Glutamatergic neuron (in vitro differentiated cells): ENCODE results near the gene C2CD5. TPM values are rescaled to one million over a fixed set of nuclear protein-coding genes. Genes with fewer than 3 reads are reported as not detected.

Source experiments
- DNase-seq: peaks from one replicate; pipeline ENCODE4 v3.0.0; 2022
- H3K27ac Mint-ChIP-seq: one replicate; pipeline ENCODE4 v1.8.0; 2020; ENCODE audit warnings: mild to moderate bottlenecking, mixed read lengths, inconsistent platforms; ENCODE audit not compliant: unreplicated experiment
- H3K27me3 Mint-ChIP-seq: one replicate; pipeline ENCODE4 v1.8.0; 2020; ENCODE audit warnings: mild to moderate bottlenecking, moderate library complexity, mixed read lengths, inconsistent platforms; ENCODE audit not compliant: unreplicated experiment
- H3K36me3 Mint-ChIP-seq: one replicate; pipeline ENCODE4 v1.8.0; 2020; ENCODE audit warnings: mild to moderate bottlenecking, mixed read lengths, inconsistent platforms; ENCODE audit not compliant: unreplicated experiment
- H3K4me1 Mint-ChIP-seq: one replicate; pipeline ENCODE4 v1.8.0; 2020; ENCODE audit warnings: mild to moderate bottlenecking, low read depth, mixed read lengths, inconsistent platforms; ENCODE audit not compliant: unreplicated experiment
- H3K4me3 Mint-ChIP-seq: one replicate; pipeline ENCODE4 v1.8.0; 2020; ENCODE audit warnings: mild to moderate bottlenecking, mixed read lengths, inconsistent platforms; ENCODE audit not compliant: unreplicated experiment
- H3K9me3 Mint-ChIP-seq: one replicate; pipeline ENCODE4 v1.8.0; 2020; ENCODE audit warnings: mild to moderate bottlenecking, moderate library complexity, mixed read lengths, inconsistent platforms; ENCODE audit not compliant: unreplicated experiment
- CTCF ChIP-seq: fragments of 200-600 bp; sonication (generic); IDR thresholded peaks from one replicate; pipeline ENCODE4 v1.5.0; 2021; ENCODE audit not compliant: partially characterized antibody, unreplicated experiment
- total RNA-seq: library from RNA; stranded (reverse); fragmentation: NEBNext Ultra II Directional; extraction: Animal tissue kit (Norgen Biotek cat#: 25700); gene quantifications from one replicate; pipeline ENCODE4 v1.2.1, GENCODE V29; 2021; ENCODE audit not compliant: unreplicated experiment

The C2CD5 gene
- total RNA-seq, 1 donor from 2014 or later = 104 TPM

DNA sequence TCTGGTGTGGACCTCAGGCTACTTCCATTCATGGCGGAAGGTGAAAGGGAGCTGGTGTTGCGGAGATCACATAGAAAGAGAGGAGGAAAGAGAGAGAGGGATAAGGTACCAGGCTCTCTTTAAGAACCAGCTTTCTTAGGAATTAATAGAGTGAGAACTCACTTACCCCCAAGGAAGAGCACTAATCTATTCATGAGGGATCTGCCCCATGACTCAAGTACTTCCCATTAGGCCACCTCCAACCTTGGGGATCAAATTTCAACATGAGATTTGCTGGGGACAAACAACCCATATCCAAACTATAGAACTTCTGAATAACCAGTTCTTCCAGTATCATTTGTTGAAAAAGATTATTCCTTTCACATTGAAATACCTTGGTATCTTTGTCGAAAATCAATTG, 34.0 kb upstream of the C2CD5 start:
- Mint-ChIP-seq H3K9me3 (no peaks in the 10 kb centered on the region), H3K27ac (no peak overlapping the region), H3K4me1 (no peaks in the 10 kb centered on the region), H3K27me3 (no peaks in the 10 kb centered on the region), H3K36me3 (no peaks in the 10 kb centered on the region), H3K4me3 (no peak overlapping the region)
- DNase-seq = no peak
- TF ChIP-seq CTCF = no peak

GRCh38 chr12:22577667-22578066, 33.3 kb upstream of the C2CD5 start:
- Mint-ChIP-seq H3K9me3 (no peaks in the 10 kb centered on the region), H3K4me1 (no peaks in the 10 kb centered on the region), H3K4me3 (no peak overlapping the region), H3K27me3 (no peaks in the 10 kb centered on the region), H3K36me3 (no peaks in the 10 kb centered on the region), H3K27ac (no peak overlapping the region)
- no peak for TF ChIP-seq CTCF
- DNase-seq = no peak

- no peak for TF ChIP-seq CTCF
- Mint-ChIP-seq H3K27ac (no peak overlapping the region), H3K27me3 (no peaks in the 10 kb centered on the region), H3K4me3 (no peak overlapping the region), H3K36me3 (no peaks in the 10 kb centered on the region), H3K4me1 (no peaks in the 10 kb centered on the region), H3K9me3 (no peaks in the 10 kb centered on the region)
- DNase-seq = no peak
Measured at GRCh38 chr12:22576473-22576872, 32.1 kb upstream of the C2CD5 start.

DNA sequence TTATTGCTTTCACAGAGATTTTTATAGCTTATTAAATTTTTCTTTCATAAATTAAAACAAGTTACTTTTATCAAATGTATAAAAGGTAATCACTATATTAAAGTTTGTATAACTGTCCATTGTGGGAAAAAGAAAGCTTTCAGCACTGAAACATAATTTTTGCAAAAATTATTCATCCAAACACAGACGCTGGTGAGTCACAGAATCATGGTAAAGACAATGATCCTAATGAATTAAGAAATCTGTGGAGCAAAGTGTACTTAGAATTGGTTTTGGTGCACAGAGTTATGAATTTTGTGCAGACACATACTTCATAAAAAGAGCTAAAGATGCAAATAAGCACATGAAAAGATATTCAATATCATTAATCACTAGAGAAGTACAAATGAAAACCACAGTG, 31.7 kb upstream of the C2CD5 start:
- no peak overlapping the region for H3K4me3 Mint-ChIP-seq
- no peaks in the 10 kb centered on the region for H3K9me3 Mint-ChIP-seq
- no peak overlapping the region for H3K27ac Mint-ChIP-seq
- no peaks in the 10 kb centered on the region for H3K4me1 Mint-ChIP-seq
- DNase-seq = no peak
- no peaks in the 10 kb centered on the region for H3K27me3 Mint-ChIP-seq
- no peak for TF ChIP-seq CTCF
- H3K36me3 Mint-ChIP-seq = no peaks in the 10 kb centered on the region

DNA sequence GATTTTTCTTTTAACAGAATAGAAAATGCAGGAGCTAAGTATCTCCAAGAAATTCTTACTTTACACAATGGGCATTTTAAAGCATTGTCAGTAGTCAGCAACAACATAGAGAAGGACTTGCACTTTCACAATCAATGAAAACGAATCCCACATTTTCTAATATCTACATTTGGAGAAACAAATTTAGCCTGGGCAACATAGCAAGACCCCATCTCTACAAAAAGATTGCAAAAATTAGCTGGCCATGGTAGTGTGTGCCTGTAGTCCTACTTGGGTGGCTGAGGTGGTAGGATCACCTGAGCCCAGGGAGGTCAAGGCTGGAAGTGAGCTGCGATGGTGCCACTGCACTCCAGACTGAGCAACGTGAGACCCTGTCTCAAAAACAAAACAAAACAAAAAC, 30.6 kb upstream of the C2CD5 start:
- DNase-seq = no peak
- Mint-ChIP-seq H3K4me3 (no peak overlapping the region), H3K9me3 (no peaks in the 10 kb centered on the region), H3K27me3 (no peaks in the 10 kb centered on the region), H3K36me3 (no peaks in the 10 kb centered on the region), H3K4me1 (no peaks in the 10 kb centered on the region), H3K27ac (no peak overlapping the region)
- no peak for TF ChIP-seq CTCF
